22Rv1 (cell line): ENCODE measurements around the gene SLC25A25.

Experiments used
- CTCF ChIP-seq: fragments of 450-650 bp; IDR thresholded peaks from 2 replicates; pipeline ENCODE4 v1.5.1; 2017; ENCODE audit warnings: mild to moderate bottlenecking
- ZFX ChIP-seq: fragments of 450-650 bp; IDR thresholded peaks from 2 replicates; pipeline ENCODE4 v1.6.1; 2017; ENCODE audit warnings: antibody characterized with exemption, borderline replicate concordance

DNA sequence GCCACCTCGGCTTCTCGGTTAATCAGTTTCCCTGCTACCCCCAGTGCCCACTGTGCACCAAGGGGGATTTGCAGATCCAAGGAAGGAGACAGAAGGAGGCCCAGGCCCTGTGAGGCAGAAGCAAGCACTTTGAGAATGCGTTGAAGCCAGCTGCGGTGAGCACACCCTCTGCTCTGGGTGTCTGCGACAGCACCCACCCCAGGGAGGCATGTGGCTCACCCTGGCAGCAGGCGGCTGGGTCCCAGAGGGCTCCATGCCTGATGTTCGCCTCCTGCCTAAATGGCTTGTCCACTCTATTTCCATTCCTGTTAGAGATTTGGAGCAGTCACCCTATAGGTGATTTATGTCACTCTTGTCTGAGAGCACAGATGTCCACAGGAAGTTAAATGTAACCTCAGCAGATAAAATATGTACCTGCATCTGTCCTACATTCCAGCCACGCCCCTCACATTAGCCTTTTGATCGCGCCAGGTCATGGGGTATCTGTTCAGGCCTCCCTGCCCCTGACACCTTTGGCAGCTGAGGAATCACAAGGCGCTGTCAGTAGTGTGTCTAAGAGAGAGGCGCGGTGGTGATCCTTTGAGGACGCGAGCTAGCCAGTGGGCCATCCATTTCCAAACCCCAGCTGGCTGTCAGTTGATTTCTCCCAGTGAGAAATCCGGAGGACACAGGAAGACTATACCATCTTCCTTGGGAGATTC lies 31.3 kb downstream of the SLC25A25 start:
- TF ChIP-seq CTCF = no peak
- TF ChIP-seq ZFX = no peak
